Nephron progenitor cell (in vitro differentiated cells): ENCODE results near the gene CBARP.

Experiments used
- DNase-seq: peaks from one replicate; pipeline ENCODE4 v3.0.0; 2021
- H3K27ac Mint-ChIP-seq: 2 replicates; pipeline ENCODE4 v1.8.0; 2021; ENCODE audit warnings: mild to moderate bottlenecking, moderate library complexity, mixed read lengths
- H3K27me3 Mint-ChIP-seq: 2 replicates; pipeline ENCODE4 v1.8.0; 2021; ENCODE audit warnings: mild to moderate bottlenecking, low read depth, mixed read lengths; ENCODE audit not compliant: poor library complexity
- H3K36me3 Mint-ChIP-seq: 2 replicates; pipeline ENCODE4 v1.8.0; 2021; ENCODE audit warnings: low read depth, mixed read lengths
- H3K4me1 Mint-ChIP-seq: 2 replicates; pipeline ENCODE4 v1.8.0; 2021; ENCODE audit warnings: mixed read lengths
- H3K4me3 Mint-ChIP-seq: 2 replicates; pipeline ENCODE4 v1.8.0; 2021; ENCODE audit warnings: mild to moderate bottlenecking, moderate library complexity, mixed read lengths
- H3K9me3 Mint-ChIP-seq: 2 replicates; pipeline ENCODE4 v1.8.0; 2021; ENCODE audit warnings: mild to moderate bottlenecking, moderate library complexity, mixed read lengths
- CTCF ChIP-seq: fragments of 200-600 bp; sonication (generic); IDR thresholded peaks from 2 replicates; pipeline ENCODE4 v1.5.0; 2021; ENCODE audit warnings: antibody characterized with exemption

The CBARP gene

GRCh38 chr19:1269478-1270212, 31.8 kb upstream of the CBARP start:
- H3K4me3 Mint-ChIP-seq, result peak overlapping the region; percentile 88
- H3K27me3 Mint-ChIP-seq, result peaks cover 6% of the 10 kb centered on the region
- peaks cover 35% of the 10 kb centered on the region for H3K36me3 Mint-ChIP-seq
- H3K9me3 Mint-ChIP-seq, result no peaks in the 10 kb centered on the region
- no peak for TF ChIP-seq CTCF
- H3K4me1 Mint-ChIP-seq, result peaks cover 81% of the 10 kb centered on the region
- H3K27ac Mint-ChIP-seq, result peak overlapping the region; percentile 94
- DNase-seq, result peak; percentile 86

GRCh38 chr19:1269065-1269477, 31.3 kb upstream of the CBARP start, which contains the start of gene CIRBP:
Gene CIRBP (plus strand): TSS chr19:1269332. CDS start chr19:1270934, 1,602 bp downstream.
- TF ChIP-seq CTCF, result no peak
- Mint-ChIP-seq H3K4me1 (peaks cover 83% of the 10 kb centered on the region), H3K27ac (peak within 1 kb of the TSS; percentile 96), H3K4me3 (peak within 1 kb of the TSS; percentile 88), H3K9me3 (no peaks in the 10 kb centered on the region), H3K36me3 (peaks cover 34% of the 10 kb centered on the region), H3K27me3 (peaks cover 6% of the 10 kb centered on the region)
- peak; percentile 100 for DNase-seq

GRCh38 chr19:1268226-1269064, 30.6 kb upstream of the CBARP start:
- Mint-ChIP-seq H3K27me3 (peaks cover 3% of the 10 kb centered on the region), H3K4me1 (peaks cover 81% of the 10 kb centered on the region), H3K27ac (peak overlapping the region; percentile 96), H3K9me3 (no peaks in the 10 kb centered on the region), H3K4me3 (peak overlapping the region; percentile 73), H3K36me3 (peaks cover 28% of the 10 kb centered on the region)
- TF ChIP-seq CTCF, result no peak
- DNase-seq, result no peak

GRCh38 chr19:1267477-1268225, 29.8 kb upstream of the CBARP start:
- no peak for TF ChIP-seq CTCF
- Mint-ChIP-seq H3K27ac (no peak overlapping the region), H3K27me3 (peaks cover 3% of the 10 kb centered on the region), H3K9me3 (no peaks in the 10 kb centered on the region), H3K4me3 (peak overlapping the region; percentile 73), H3K4me1 (peaks cover 81% of the 10 kb centered on the region), H3K36me3 (peaks cover 22% of the 10 kb centered on the region)
- no peak for DNase-seq

- peak overlapping the region; percentile 73 for H3K4me3 Mint-ChIP-seq
- peaks cover 81% of the 10 kb centered on the region for H3K4me1 Mint-ChIP-seq
- H3K27me3 Mint-ChIP-seq, result peaks cover 3% of the 10 kb centered on the region
- H3K36me3 Mint-ChIP-seq, result peaks cover 16% of the 10 kb centered on the region
- peak; percentile 90 for DNase-seq
- TF ChIP-seq CTCF, result peak; percentile 85
- H3K9me3 Mint-ChIP-seq, result no peaks in the 10 kb centered on the region
- no peak overlapping the region for H3K27ac Mint-ChIP-seq
Measured at GRCh38 chr19:1266916-1267476, 29.2 kb upstream of the CBARP start.
